Right lobe of liver (tissue), 4 donors: ENCODE results near the gene SLC25A12.

Experiments
- CTCF ChIP-seq, 4 donors: fragments of 200-600 bp in 3 of 4; fragments of 450-650 bp in 1 of 4; IDR thresholded peaks; one replicate each; pipeline versions ENCODE4 v1.5.1 to v1.8.0; 2016 to 2022; ENCODE audit warnings: antibody characterized with exemption in 4 of 4, mild to moderate bottlenecking in 2 of 4
- POLR2A ChIP-seq: fragments of 450-650 bp; IDR thresholded peaks from one replicate; pipeline ENCODE4 v1.6.1; 2017; ENCODE audit warnings: antibody characterized with exemption, mild to moderate bottlenecking
- donor health status: DM: no; HTN: no; CAD: no.
- donor health status: DM: no; HTN: no; CAD: no.
- donor health status: DM: no; HTN: yes; CAD: no.

- TF ChIP-seq CTCF (IDR thresholded peaks at IDR 0.05), result no peak
- TF ChIP-seq POLR2A, result no peak
Measured at GRCh38 chr2:171792157-171792556, 101.9 kb downstream of the SLC25A12 start.
